Neural crest cell (in vitro differentiated cells): ENCODE data around the gene MICAL2. TPM values are rescaled to one million over a fixed set of nuclear protein-coding genes. Genes with fewer than 3 reads are reported as not detected.

Experiments
- DNase-seq: peaks from one replicate; pipeline ENCODE4 v3.0.0; 2021; ENCODE audit warnings: low read depth, mixed read lengths, low spot score
- H3K27ac Mint-ChIP-seq: one replicate; pipeline ENCODE4 v1.8.0; 2021; ENCODE audit warnings: mild to moderate bottlenecking, mixed read lengths; ENCODE audit not compliant: unreplicated experiment
- H3K27me3 Mint-ChIP-seq: 2 replicates; pipeline ENCODE4 v1.8.0; 2021; ENCODE audit warnings: low read depth, mild to moderate bottlenecking, mixed read lengths
- H3K36me3 Mint-ChIP-seq: 2 replicates; pipeline ENCODE4 v1.8.0; 2021; ENCODE audit warnings: low read depth, mild to moderate bottlenecking, mixed read lengths
- H3K4me1 Mint-ChIP-seq: 2 replicates; pipeline ENCODE4 v1.8.0; 2021; ENCODE audit warnings: mixed read lengths
- H3K4me3 Mint-ChIP-seq: one replicate; pipeline ENCODE4 v1.8.0; 2021; ENCODE audit warnings: mild to moderate bottlenecking, mixed read lengths
- H3K9me3 Mint-ChIP-seq: 2 replicates; pipeline ENCODE4 v1.8.0; 2021; ENCODE audit warnings: mixed read lengths
- CTCF ChIP-seq: fragments of 200-600 bp; sonication (generic); conservative IDR thresholded peaks from 2 replicates; pipeline ENCODE4 v1.5.0; 2021; ENCODE audit warnings: antibody characterized with exemption, mild to moderate bottlenecking
- total RNA-seq: library from RNA; stranded (reverse); gene quantifications from 2 replicates; pipeline ENCODE4 v1.2.1, GENCODE V29; 2021

Gene MICAL2
- total RNA-seq, 1 donor from 2014 or later: 1.1 TPM

GRCh38 chr11:12185106-12185690, 74.8 kb downstream of the MICAL2 start:
- Mint-ChIP-seq H3K36me3 (no peaks in the 10 kb centered on the region), H3K4me1 (peaks cover 19% of the 10 kb centered on the region), H3K27me3 (no peaks in the 10 kb centered on the region), H3K27ac (no peak overlapping the region), H3K4me3 (no peak overlapping the region), H3K9me3 (no peaks in the 10 kb centered on the region)
- DNase-seq: no peak
- TF ChIP-seq CTCF: no peak

GRCh38 chr11:12185914-12186313, 75.5 kb downstream of the MICAL2 start:
- H3K36me3 Mint-ChIP-seq: no peaks in the 10 kb centered on the region
- H3K9me3 Mint-ChIP-seq: no peaks in the 10 kb centered on the region
- DNase-seq: no peak
- peaks cover 19% of the 10 kb centered on the region for H3K4me1 Mint-ChIP-seq
- no peak overlapping the region for H3K27ac Mint-ChIP-seq
- H3K4me3 Mint-ChIP-seq: no peak overlapping the region
- no peaks in the 10 kb centered on the region for H3K27me3 Mint-ChIP-seq
- no peak for TF ChIP-seq CTCF

- no peak for DNase-seq
- peaks cover 19% of the 10 kb centered on the region for H3K4me1 Mint-ChIP-seq
- no peak overlapping the region for H3K4me3 Mint-ChIP-seq
- H3K27me3 Mint-ChIP-seq: no peaks in the 10 kb centered on the region
- H3K36me3 Mint-ChIP-seq: no peaks in the 10 kb centered on the region
- TF ChIP-seq CTCF: no peak
- no peak overlapping the region for H3K27ac Mint-ChIP-seq
- H3K9me3 Mint-ChIP-seq: no peaks in the 10 kb centered on the region
Observed at GRCh38 chr11:12186701-12187100, 76.3 kb downstream of the MICAL2 start.

GRCh38 chr11:12187399-12187798, 77.0 kb downstream of the MICAL2 start:
- Mint-ChIP-seq H3K27me3 (no peaks in the 10 kb centered on the region), H3K36me3 (no peaks in the 10 kb centered on the region), H3K9me3 (no peaks in the 10 kb centered on the region), H3K4me3 (no peak overlapping the region), H3K27ac (no peak overlapping the region), H3K4me1 (peaks cover 19% of the 10 kb centered on the region)
- DNase-seq: no peak
- no peak for TF ChIP-seq CTCF

GRCh38 chr11:12188548-12189317, 78.3 kb downstream of the MICAL2 start:
- no peaks in the 10 kb centered on the region for H3K27me3 Mint-ChIP-seq
- peaks cover 12% of the 10 kb centered on the region for H3K4me1 Mint-ChIP-seq
- H3K27ac Mint-ChIP-seq: no peak overlapping the region

More at GRCh38 chr11:12188548-12189317, 78.3 kb downstream of the MICAL2 start:
- H3K4me3 Mint-ChIP-seq: no peak overlapping the region
- no peak for TF ChIP-seq CTCF
- DNase-seq: no peak
- H3K36me3 Mint-ChIP-seq: no peaks in the 10 kb centered on the region
- no peaks in the 10 kb centered on the region for H3K9me3 Mint-ChIP-seq
